Uterus (tissue), 2 donors: ENCODE results near the gene GALNTL6.

Source experiments
- POLR2A ChIP-seq, 2 donors: fragments of 450-650 bp; IDR thresholded peaks; one replicate each; pipeline ENCODE4 v1.6.1; 2016; ENCODE audit warnings: antibody characterized with exemption in 2 of 2, mild to moderate bottlenecking in 1 of 2, moderate library complexity in 1 of 2
- TF ChIP-seq, protein P1 (sequence below), 4 experiments: fragments of 200-600 bp in 2 of 4; fragments of 450-650 bp in 2 of 4; sonication (generic) in 2 of 4; IDR thresholded peaks; one replicate each; pipeline ENCODE4 v1.5.1; 2016 to 2019; ENCODE audit warnings: antibody characterized with exemption in 4 of 4, mild to moderate bottlenecking in 2 of 4, moderate library complexity in 1 of 4

DNA sequence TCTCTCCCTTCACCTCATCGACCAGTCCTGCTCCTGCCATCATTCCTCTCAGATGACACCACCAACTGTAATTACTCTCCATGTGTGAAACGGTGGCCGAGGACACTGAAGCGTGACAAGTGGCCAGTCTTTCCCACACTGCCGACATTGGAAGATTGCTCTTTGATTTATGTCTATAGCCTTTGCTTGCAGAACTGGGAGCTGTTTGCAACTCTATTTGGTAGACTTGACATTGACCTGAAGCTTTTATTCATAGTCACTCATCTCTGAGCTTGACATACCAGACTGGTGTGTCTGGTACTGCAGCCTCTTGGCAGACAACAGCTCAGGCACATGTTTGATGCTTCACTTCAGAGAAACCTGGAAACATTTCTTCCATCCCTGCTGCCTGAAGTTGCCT, 1233.6 kb downstream of the GALNTL6 start:
- TF ChIP-seq POLR2A (IDR thresholded peaks at IDR 0.05): no peak
- TF ChIP-seq, protein P1, sequence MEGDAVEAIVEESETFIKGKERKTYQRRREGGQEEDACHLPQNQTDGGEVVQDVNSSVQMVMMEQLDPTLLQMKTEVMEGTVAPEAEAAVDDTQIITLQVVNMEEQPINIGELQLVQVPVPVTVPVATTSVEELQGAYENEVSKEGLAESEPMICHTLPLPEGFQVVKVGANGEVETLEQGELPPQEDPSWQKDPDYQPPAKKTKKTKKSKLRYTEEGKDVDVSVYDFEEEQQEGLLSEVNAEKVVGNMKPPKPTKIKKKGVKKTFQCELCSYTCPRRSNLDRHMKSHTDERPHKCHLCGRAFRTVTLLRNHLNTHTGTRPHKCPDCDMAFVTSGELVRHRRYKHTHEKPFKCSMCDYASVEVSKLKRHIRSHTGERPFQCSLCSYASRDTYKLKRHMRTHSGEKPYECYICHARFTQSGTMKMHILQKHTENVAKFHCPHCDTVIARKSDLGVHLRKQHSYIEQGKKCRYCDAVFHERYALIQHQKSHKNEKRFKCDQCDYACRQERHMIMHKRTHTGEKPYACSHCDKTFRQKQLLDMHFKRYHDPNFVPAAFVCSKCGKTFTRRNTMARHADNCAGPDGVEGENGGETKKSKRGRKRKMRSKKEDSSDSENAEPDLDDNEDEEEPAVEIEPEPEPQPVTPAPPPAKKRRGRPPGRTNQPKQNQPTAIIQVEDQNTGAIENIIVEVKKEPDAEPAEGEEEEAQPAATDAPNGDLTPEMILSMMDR (IDR thresholded peaks at IDR 0.05): no peak
